ENCODE data around the gene PEAR1. TPM values are rescaled to one million over a fixed set of nuclear protein-coding genes. Genes with fewer than 3 reads are reported as not detected.

Gene PEAR1
- total RNA-seq, 2 donors from 2014 or later = 7.9 to 12.5 TPM

DNA sequence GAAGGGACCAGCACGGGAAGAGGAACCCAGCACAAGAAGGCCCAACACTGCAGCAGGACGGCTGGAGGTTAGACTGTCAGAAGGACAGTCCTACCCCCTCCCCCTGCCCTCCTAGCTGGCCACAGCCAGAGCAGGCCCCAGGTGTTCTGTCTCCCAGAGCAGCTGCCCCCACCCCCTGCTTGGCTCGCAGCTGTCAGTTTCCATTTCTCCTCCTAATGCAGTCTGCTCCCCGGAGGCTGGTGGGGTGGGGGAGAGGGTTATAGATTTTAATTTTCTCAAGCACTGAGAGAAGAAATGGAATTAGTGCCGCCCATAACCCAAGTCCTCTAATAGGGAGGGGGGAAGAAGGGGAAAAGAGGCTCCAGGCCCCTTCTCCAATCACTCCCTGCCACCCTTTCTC lies 13.0 kb upstream of the PEAR1 start:
- Histone ChIP-seq H3K36me3 (no peaks in the 10 kb centered on the region), H3K4me1 (no peaks in the 10 kb centered on the region), H3K27me3 (no peaks in the 10 kb centered on the region), H3K4me3 (no peak overlapping the region), H3K9me3 (no peaks in the 10 kb centered on the region), H3K27ac (no peak overlapping the region)
- TF ChIP-seq, protein P1, sequence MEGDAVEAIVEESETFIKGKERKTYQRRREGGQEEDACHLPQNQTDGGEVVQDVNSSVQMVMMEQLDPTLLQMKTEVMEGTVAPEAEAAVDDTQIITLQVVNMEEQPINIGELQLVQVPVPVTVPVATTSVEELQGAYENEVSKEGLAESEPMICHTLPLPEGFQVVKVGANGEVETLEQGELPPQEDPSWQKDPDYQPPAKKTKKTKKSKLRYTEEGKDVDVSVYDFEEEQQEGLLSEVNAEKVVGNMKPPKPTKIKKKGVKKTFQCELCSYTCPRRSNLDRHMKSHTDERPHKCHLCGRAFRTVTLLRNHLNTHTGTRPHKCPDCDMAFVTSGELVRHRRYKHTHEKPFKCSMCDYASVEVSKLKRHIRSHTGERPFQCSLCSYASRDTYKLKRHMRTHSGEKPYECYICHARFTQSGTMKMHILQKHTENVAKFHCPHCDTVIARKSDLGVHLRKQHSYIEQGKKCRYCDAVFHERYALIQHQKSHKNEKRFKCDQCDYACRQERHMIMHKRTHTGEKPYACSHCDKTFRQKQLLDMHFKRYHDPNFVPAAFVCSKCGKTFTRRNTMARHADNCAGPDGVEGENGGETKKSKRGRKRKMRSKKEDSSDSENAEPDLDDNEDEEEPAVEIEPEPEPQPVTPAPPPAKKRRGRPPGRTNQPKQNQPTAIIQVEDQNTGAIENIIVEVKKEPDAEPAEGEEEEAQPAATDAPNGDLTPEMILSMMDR (IDR thresholded peaks at IDR 0.05) = no peak
- no peak for DNase-seq (ENCODE audit: low spot score)

DNA sequence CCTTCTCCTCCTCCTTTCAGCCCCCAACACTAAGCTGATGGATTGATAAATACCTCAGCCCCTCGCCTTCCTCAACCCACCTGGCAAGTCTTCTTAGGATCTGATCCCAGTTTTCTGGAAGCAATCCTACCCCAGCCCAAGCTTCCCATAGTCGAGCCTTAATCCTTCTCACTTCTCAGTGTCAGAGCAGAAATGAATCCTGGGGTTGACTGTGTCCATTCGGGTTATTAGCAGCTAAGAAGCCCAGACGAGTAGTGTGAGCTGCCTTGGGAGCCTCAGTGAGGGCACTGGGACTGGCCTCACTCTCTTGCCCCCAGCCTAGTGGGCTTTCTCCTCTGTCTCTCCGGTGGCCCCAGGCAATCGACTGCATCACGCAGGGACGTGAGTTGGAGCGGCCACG lies 12.4 kb upstream of the PEAR1 start:
- Histone ChIP-seq H3K27me3 (no peaks in the 10 kb centered on the region), H3K9me3 (no peaks in the 10 kb centered on the region), H3K4me3 (no peak overlapping the region), H3K36me3 (no peaks in the 10 kb centered on the region), H3K4me1 (no peaks in the 10 kb centered on the region), H3K27ac (no peak overlapping the region)
- no peak for DNase-seq (ENCODE audit: low spot score)
- TF ChIP-seq, protein P1 (IDR thresholded peaks at IDR 0.05) = no peak

DNA sequence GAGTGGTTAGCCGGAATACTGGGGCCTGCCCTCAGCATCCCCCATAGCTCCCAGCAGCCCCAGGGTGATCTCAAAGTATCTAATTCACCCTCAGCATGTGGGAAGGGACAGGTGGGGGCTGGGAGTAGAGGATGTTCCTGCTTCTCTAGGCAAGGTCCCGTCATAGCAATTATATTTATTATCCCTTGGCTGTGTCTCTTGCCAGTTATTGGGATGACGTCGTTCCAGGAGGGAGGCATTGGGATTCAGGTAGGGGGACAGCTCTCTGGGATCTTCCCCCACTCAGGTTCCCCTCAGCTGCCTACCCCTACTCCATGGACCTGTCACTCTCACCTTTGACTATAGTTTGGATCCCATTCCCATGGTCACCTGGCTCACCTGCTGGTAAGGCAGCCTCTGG lies 11.9 kb upstream of the PEAR1 start:
- Histone ChIP-seq H3K4me3 (no peak overlapping the region), H3K9me3 (no peaks in the 10 kb centered on the region), H3K36me3 (no peaks in the 10 kb centered on the region), H3K4me1 (no peaks in the 10 kb centered on the region), H3K27me3 (no peaks in the 10 kb centered on the region), H3K27ac (no peak overlapping the region)
- TF ChIP-seq, protein P1 (IDR thresholded peaks at IDR 0.05) = no peak
- no peak for DNase-seq (ENCODE audit: low spot score)

DNA sequence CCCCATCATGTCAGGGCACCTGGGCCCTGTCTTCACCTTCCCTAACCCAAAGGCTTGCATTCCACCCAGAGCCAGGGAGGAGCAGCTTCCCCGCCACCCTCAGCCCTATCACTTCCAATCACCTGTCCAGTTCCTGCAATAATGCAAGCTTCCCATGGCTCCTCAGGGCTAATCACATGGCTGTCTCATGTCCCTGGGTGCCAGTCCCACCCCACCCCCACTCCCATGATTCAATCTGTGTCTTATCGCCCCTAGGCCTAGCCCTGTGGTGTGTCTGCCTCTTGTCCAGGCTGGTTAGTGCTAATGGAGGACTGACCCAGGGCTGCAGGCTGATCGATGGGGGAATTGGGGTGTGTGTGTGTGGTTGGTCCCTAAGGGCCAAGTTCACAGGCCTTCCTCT lies 11.0 kb upstream of the PEAR1 start:
- Histone ChIP-seq H3K4me3 (no peak overlapping the region), H3K27me3 (no peaks in the 10 kb centered on the region), H3K36me3 (no peaks in the 10 kb centered on the region), H3K9me3 (no peaks in the 10 kb centered on the region), H3K27ac (no peak overlapping the region), H3K4me1 (no peaks in the 10 kb centered on the region)
- DNase-seq (ENCODE audit: low spot score) = no peak
- TF ChIP-seq, protein P1 (IDR thresholded peaks at IDR 0.05) = no peak

DNA sequence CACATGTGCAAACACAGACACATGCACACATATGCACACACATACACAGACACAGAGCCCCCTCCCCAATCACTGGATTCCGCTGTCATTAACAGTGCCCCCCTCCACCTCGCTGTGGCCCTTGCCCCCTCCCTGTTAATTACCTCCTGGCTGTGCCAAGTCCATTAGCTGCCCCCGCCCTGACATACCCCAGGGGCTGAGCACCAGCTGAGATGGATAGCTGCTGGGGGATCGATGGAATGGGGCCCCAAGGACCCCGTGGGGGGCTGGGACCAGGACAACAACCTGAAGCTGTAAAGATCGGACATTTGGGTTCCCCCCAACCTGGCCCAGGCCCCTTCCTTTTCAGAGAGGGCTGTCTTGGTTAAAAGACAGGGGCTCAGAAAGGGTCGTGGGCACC lies 9.6 kb upstream of the PEAR1 start:
- no peaks in the 10 kb centered on the region for H3K27me3 ChIP-seq
- no peaks in the 10 kb centered on the region for H3K9me3 ChIP-seq
- no peaks in the 10 kb centered on the region for H3K4me1 ChIP-seq
- no peak overlapping the region for H3K27ac ChIP-seq
- TF ChIP-seq, protein P1 (IDR thresholded peaks at IDR 0.05) = no peak
- no peak for DNase-seq (ENCODE audit: low spot score)
- no peak overlapping the region for H3K4me3 ChIP-seq
- no peaks in the 10 kb centered on the region for H3K36me3 ChIP-seq

DNA sequence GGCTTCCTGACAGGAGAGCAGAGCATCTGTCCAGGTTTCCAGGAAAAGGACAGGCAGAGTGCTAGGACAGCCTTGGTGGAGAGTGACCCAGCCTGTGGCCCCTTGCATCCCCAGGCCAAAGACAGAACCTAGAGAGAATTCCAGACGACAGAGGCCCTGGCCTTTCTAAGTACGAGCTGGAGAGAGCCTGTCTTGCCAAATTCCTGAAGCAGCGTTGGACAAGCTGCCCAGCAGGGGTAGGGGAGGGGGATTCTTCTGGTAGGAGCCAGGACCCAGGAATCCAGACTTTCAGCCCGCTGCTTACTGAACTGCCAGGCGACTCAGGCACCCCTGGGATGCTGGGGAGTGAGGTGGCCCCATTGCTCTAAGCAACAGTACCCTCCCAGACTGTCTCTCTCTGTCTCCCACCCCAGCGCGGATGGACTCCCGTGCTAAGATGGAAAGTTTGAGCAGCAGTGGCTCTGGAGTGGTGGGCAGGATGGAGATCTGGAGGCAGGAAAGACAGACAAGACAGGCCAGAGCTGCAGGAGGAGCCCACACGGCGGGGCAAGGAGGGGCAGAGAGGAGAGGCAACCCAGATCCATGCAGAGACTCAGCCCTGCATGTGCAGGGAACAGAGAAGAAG lies 8.8 kb upstream of the PEAR1 start:
- H3K27ac ChIP-seq = no peak overlapping the region
- no peak overlapping the region for H3K4me3 ChIP-seq
- no peak for DNase-seq (ENCODE audit: low spot score)
- no peaks in the 10 kb centered on the region for H3K9me3 ChIP-seq
- TF ChIP-seq, protein P1 (IDR thresholded peaks at IDR 0.05) = no peak
- no peaks in the 10 kb centered on the region for H3K4me1 ChIP-seq
- no peaks in the 10 kb centered on the region for H3K27me3 ChIP-seq
- H3K36me3 ChIP-seq = no peaks in the 10 kb centered on the region
